Measurements from ENCODE around the gene SLC22A4. TPM values are rescaled to one million over a fixed set of nuclear protein-coding genes. Genes with fewer than 3 reads are reported as not detected.

SLC22A4 gene
- total RNA-seq, 1 donor from 2014 or later = 0.75 TPM

DNA sequence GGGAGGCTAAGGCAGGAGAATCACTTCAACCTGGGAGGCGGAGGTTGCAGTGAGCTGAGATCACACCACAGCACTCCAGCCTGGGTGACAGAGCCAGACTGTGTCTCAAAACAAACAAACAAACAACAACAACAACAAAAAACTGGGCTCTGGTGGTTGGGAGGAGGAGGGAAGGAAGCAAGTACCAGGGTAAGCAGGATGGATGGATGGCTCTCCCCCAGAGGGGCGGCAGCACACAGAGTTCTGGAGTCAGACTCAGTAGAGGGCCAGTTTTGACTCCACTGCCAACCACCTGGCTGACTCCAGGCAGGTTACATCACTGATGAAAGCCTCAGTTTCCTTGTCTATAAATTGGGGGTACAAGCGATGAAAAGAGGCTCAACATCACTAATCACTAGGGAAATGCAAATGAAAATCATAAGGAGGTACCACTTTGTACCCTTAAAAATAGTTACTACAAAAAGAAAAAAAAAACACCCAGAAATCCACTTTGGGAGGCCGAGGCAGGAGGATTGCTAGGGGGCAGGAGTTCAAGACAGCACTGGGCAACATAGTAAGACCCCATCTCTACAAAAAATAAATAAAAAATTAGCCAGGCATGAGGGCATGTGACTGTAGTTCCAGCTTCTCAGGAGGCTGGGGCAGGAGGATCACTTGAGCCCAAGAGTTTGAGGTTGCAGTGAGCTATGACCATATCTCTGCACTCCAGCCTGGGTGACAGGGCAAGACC, 3.2 kb downstream of the SLC22A4 start:
- no peak for DNase-seq (ENCODE audit: low read depth)
- H3K4me3 ChIP-seq (ENCODE audit: low read depth, low read length) = no peak overlapping the region
- TF ChIP-seq, protein P1, sequence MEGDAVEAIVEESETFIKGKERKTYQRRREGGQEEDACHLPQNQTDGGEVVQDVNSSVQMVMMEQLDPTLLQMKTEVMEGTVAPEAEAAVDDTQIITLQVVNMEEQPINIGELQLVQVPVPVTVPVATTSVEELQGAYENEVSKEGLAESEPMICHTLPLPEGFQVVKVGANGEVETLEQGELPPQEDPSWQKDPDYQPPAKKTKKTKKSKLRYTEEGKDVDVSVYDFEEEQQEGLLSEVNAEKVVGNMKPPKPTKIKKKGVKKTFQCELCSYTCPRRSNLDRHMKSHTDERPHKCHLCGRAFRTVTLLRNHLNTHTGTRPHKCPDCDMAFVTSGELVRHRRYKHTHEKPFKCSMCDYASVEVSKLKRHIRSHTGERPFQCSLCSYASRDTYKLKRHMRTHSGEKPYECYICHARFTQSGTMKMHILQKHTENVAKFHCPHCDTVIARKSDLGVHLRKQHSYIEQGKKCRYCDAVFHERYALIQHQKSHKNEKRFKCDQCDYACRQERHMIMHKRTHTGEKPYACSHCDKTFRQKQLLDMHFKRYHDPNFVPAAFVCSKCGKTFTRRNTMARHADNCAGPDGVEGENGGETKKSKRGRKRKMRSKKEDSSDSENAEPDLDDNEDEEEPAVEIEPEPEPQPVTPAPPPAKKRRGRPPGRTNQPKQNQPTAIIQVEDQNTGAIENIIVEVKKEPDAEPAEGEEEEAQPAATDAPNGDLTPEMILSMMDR (conservative IDR thresholded peaks at IDR 0.05; ENCODE audit: low read depth, low read length) = no peak

DNA sequence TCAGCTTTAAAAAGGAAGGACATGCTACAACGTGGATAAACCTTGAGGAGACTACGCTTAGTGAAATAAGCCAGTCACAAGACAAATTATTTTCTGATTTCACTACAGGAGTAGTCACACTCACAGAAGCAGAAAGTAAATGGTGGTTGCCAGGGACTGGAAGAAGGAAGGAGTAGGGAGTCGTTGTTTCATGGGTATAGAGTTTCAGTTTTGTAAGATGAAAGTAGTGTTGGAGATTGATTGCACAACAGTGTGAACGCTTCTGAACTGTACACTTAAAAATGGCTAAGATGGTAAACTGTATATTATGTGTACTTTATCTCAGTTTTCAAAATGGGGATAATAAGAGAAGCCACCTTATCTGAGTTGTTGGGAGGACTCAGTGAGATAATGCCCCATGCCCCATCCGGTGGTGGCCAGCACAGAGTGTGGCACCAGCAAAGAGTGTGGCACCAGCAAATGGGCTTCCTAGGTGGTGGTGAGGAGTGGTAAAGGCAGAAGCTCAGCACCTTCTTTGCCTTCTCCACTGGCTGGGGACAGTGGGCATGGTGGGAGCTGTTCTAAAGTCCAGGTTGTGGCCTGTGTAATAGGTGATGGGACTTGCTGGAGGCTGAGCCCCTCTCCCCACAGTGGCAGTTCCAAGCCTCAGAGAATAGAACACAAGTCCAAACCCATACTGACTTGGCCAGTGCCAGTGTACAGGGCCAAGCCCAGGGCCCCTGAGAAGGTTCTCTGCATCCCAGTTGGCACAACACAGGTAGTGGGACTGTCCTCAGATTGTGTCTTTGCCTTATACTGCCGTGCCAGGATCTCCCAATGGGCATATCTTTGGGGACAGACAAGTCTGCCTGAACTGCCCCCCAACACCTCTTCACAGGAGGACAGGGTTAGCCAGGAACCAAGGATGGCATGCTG, 4.4 kb downstream of the SLC22A4 start:
- no peak for DNase-seq (ENCODE audit: low read depth)
- no peak overlapping the region for H3K4me3 ChIP-seq (ENCODE audit: low read depth, low read length)
- TF ChIP-seq, protein P1 (conservative IDR thresholded peaks at IDR 0.05; ENCODE audit: low read depth, low read length) = no peak

DNA sequence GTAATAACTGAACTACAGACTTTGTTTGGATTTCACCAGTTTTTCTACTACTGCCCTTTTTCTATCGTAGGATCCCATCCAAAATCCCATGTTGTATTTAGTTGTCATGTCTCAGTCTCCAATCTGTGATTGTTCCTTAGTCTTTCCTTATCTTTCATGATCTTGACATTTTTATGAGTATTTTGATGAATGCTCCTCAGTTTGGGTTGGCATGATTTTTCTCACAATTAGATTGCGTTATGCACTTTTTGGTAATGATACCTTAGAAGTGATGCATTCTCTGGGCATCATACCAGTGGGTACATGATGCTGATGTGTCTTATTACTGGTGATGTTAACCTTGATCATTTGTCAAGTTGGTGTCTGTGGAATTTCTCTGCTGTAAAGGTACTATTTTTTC, 5.7 kb downstream of the SLC22A4 start:
- TF ChIP-seq, protein P1 (conservative IDR thresholded peaks at IDR 0.05; ENCODE audit: low read depth, low read length) = no peak

DNA sequence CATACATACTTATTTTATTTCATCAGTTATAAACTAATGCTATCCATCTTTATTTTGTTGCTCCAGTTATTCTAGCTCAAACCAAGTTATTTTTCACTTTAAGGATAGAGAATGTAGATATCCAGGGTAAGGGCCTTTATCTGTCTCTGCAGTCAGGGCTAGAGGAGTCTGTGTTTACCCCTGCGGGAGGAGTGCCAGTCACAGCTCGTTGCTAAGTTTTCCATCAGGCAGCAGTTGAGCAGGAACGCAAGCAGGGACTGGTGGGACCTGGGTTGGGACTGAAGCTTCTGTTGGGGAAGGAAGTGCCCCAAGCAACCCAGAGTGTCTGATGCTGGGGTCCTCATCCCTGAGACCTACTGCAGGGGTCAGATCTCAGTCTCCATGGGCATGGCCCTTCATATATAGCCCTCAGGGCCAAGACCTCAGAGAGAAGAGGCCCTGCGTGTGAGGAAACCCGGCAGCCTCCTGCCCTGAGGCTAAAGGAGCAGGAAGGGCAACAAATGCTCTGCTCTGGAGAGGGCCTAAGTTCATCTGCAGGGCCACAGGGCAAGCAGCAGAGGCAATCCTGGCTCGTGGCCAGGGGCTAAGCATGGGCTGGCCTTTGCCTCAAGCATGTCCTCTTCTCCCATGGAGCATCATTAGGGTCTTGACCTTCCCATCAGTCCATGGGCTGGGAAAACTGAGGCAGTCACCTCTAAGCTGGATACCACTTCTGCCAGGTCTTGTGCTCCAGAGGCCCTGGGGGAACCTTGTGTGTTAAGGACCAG, 6.6 kb downstream of the SLC22A4 start:
- no peak overlapping the region for H3K4me3 ChIP-seq (ENCODE audit: low read depth, low read length)
- TF ChIP-seq, protein P1 (conservative IDR thresholded peaks at IDR 0.05; ENCODE audit: low read depth, low read length) = no peak
- no peak for DNase-seq (ENCODE audit: low read depth)

More for the DNA sequence above, 5.7 kb downstream of the SLC22A4 start:
- H3K4me3 ChIP-seq (ENCODE audit: low read depth, low read length) = no peak overlapping the region
- DNase-seq (ENCODE audit: low read depth) = no peak

DNA sequence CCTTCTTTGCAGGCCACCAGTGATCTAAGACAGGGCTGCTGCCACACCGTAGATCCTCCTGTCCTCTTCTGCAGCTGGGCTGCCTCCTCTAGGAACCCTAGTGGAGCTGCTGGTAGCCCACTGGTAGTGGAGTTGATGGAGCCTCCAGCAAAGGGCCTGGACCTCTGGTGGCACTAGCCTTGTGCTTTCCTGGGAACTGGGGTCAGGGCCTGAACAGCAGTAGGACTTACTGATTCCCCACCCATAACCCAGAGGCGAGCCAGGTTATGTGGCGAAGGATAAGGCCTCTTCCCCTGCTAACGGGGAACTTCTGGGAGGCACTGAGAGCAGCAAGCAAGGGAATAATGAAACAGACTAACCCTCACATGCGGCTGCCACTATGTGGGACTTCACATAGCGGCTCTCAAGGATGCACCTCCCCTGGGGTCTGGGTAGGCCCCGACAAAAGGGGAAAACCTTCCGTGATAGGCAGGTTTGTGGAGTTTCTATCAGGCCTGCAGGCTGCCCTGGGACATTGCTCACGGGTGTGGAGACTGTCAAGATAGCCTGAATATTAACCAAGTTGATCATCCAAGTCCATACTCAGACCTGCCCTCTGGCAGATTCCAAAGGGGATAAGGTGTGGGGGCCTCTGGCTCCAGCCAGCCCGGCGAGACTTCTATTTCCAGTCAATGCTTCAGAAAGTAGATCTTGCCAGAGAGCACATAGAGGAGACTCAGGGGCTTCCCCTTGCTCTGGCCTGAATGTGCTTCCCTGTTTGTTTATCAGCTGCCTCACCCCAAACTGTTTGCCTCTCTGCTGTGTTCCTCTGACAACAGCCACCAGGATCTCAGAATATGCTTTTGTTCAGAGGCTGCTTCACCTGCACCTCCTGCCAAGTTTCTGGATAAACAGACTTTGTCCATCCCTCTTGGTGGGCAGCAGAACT, 7.4 kb downstream of the SLC22A4 start:
- DNase-seq (ENCODE audit: low read depth) = no peak
- H3K4me3 ChIP-seq (ENCODE audit: low read depth, low read length) = no peak overlapping the region
- TF ChIP-seq, protein P1 (conservative IDR thresholded peaks at IDR 0.05; ENCODE audit: low read depth, low read length) = no peak

DNA sequence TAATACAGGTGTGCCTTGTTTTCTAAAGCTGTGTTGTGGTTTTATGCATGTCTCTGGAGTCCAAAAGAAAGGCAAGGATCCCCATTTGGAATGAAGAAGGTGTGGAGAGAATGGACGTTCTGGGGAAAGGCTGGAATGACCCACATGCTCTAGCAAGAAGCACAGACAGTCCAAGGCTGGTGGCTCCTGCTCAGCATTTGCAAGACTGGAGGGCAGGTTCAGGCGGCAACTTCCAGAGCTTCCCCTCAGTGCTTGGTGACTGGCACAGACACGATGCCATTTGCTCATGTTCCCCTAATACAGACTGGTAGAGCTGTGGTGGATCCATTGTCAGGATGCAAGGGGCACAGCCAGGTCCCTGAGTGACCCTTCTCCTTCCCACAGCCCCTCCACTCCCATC, 8.2 kb downstream of the SLC22A4 start:
- no peak for DNase-seq (ENCODE audit: low read depth)
- TF ChIP-seq, protein P1 (conservative IDR thresholded peaks at IDR 0.05; ENCODE audit: low read depth, low read length) = no peak
- H3K4me3 ChIP-seq (ENCODE audit: low read depth, low read length) = no peak overlapping the region
